WTC11 (cell line): ENCODE results near the gene WWOX. TPM values are rescaled to one million over a fixed set of nuclear protein-coding genes. Genes with fewer than 3 reads are reported as not detected.

Source experiments
- ATAC-seq: fragments of 200-7000 bp; cut with Tn5 transposase; 2 replicates; pipeline ENCODE4 v1.10.0; 2021; ENCODE audit warnings: mild to moderate bottlenecking, moderate library complexity
- CTCF ChIA-PET: fragments of 300-600 bp; sonication (Branson Sonifier 250); formaldehyde crosslinking; loops from one replicate; lab custom pipeline; 2021; ENCODE audit warnings: antibody characterized with exemption; lab: Charles Lee
- POLR2A ChIA-PET: fragments of 350-600 bp; sonication (Branson Sonifier 250); formaldehyde crosslinking; loops from one replicate; lab custom pipeline; 2021; ENCODE audit warnings: antibody characterized with exemption; lab: Charles Lee
- DNase-seq: peaks from one replicate; pipeline ENCODE4 v3.0.0; 2021; ENCODE audit warnings: low spot score
- H3K27ac Mint-ChIP-seq: 2 replicates; pipeline ENCODE4 v1.8.0; 2021; ENCODE audit warnings: mixed read lengths
- H3K27me3 Mint-ChIP-seq: 2 replicates; pipeline ENCODE4 v1.8.0; 2021; ENCODE audit warnings: low read depth, mild to moderate bottlenecking, moderate library complexity, mixed read lengths
- H3K36me3 Mint-ChIP-seq: 2 replicates; pipeline ENCODE4 v1.8.0; 2021; ENCODE audit warnings: mixed read lengths
- H3K4me1 Mint-ChIP-seq: 2 replicates; pipeline ENCODE4 v1.8.0; 2022; ENCODE audit warnings: mixed read lengths
- H3K4me3 Mint-ChIP-seq: 2 replicates; pipeline ENCODE4 v1.8.0; 2021; ENCODE audit warnings: mild to moderate bottlenecking, moderate library complexity, mixed read lengths
- H3K9me3 Mint-ChIP-seq: 2 replicates; pipeline ENCODE4 v1.8.0; 2021; ENCODE audit warnings: mixed read lengths
- ATF1 ChIP-seq: sonication (generic); formaldehyde crosslinking; IDR thresholded peaks from 2 replicates; pipeline ENCODE4 v1.8.1; 2023; ENCODE audit warnings: mild to moderate bottlenecking, moderate library complexity, missing genetic modification reagents
- ATF2 ChIP-seq: sonication (generic); formaldehyde crosslinking; IDR thresholded peaks from 2 replicates; pipeline ENCODE4 v1.8.1; 2022; ENCODE audit warnings: low read depth, missing genetic modification reagents, borderline replicate concordance
- ATF3 ChIP-seq: sonication (generic); formaldehyde crosslinking; conservative IDR thresholded peaks from 2 replicates; pipeline ENCODE4 v1.8.1; 2022; ENCODE audit warnings: mild to moderate bottlenecking, missing genetic modification reagents
- CTCF ChIP-seq: fragments of 200-600 bp; IDR thresholded peaks from 2 replicates; pipeline ENCODE4 v1.8.0; 2022; ENCODE audit warnings: antibody characterized with exemption
- E2F1 ChIP-seq: sonication (generic); formaldehyde crosslinking; IDR thresholded peaks from 2 replicates; pipeline ENCODE4 v1.8.0; 2022; ENCODE audit warnings: mild to moderate bottlenecking, missing genetic modification reagents
- ESRRA ChIP-seq: sonication (generic); formaldehyde crosslinking; IDR thresholded peaks from 2 replicates; pipeline ENCODE4 v1.8.1; 2022; ENCODE audit warnings: mild to moderate bottlenecking, missing genetic modification reagents, borderline replicate concordance
- FOXK1 ChIP-seq: sonication (generic); formaldehyde crosslinking; IDR thresholded peaks from 2 replicates; pipeline ENCODE4 v1.8.0; 2022; ENCODE audit warnings: mild to moderate bottlenecking, moderate library complexity, missing genetic modification reagents
- IRF2 ChIP-seq: sonication (generic); formaldehyde crosslinking; IDR thresholded peaks from 2 replicates; pipeline ENCODE4 v1.8.0; 2022; ENCODE audit warnings: low read depth, missing genetic modification reagents, borderline replicate concordance
- MXD4 ChIP-seq: fragments of 250-450 bp; sonication (Bioruptor Pico); IDR thresholded peaks from 2 replicates; pipeline ENCODE4 v1.8.0; 2021; ENCODE audit warnings: mild to moderate bottlenecking, moderate library complexity, borderline replicate concordance
- NFATC4 ChIP-seq: fragments of 250-450 bp; sonication (Bioruptor Pico); IDR thresholded peaks from 2 replicates; pipeline ENCODE4 v1.9.0; 2021; ENCODE audit warnings: mild to moderate bottlenecking
- PREB ChIP-seq: sonication (generic); formaldehyde crosslinking; IDR thresholded peaks from 2 replicates; pipeline ENCODE4 v1.8.1; 2022; ENCODE audit warnings: mild to moderate bottlenecking, missing genetic modification reagents, moderate library complexity, borderline replicate concordance
- SMAD4 ChIP-seq: sonication (generic); formaldehyde crosslinking; IDR thresholded peaks from 2 replicates; pipeline ENCODE4 v1.8.0; 2022; ENCODE audit warnings: mild to moderate bottlenecking, missing genetic modification reagents
- TEAD1 ChIP-seq: sonication (generic); formaldehyde crosslinking; IDR thresholded peaks from 2 replicates; pipeline ENCODE4 v1.8.0; 2022; ENCODE audit warnings: mild to moderate bottlenecking, missing genetic modification reagents
- ZBTB21 ChIP-seq: sonication (generic); formaldehyde crosslinking; IDR thresholded peaks from 2 replicates; pipeline ENCODE4 v1.8.1; 2023; ENCODE audit warnings: mild to moderate bottlenecking, missing genetic modification reagents, borderline replicate concordance
- ZBTB43 ChIP-seq: sonication (generic); formaldehyde crosslinking; IDR thresholded peaks from 2 replicates; pipeline ENCODE4 v1.8.1; 2023; ENCODE audit warnings: mild to moderate bottlenecking, missing genetic modification reagents
- ZNF138 ChIP-seq: sonication (generic); formaldehyde crosslinking; conservative IDR thresholded peaks from 2 replicates; pipeline ENCODE4 v1.8.1; 2022; ENCODE audit warnings: mild to moderate bottlenecking, moderate library complexity, missing genetic modification reagents
- ZNF263 ChIP-seq: sonication (generic); formaldehyde crosslinking; IDR thresholded peaks from 2 replicates; pipeline ENCODE4 v1.8.1; 2022; ENCODE audit warnings: low read depth, mild to moderate bottlenecking, moderate library complexity, missing genetic modification reagents
- ZNF532 ChIP-seq: fragments of 250-450 bp; sonication (Bioruptor Pico); IDR thresholded peaks from 2 replicates; pipeline ENCODE4 v1.9.0; 2021; ENCODE audit warnings: mild to moderate bottlenecking, borderline replicate concordance
- total RNA-seq: library from RNA; stranded (reverse); gene quantifications from 3 replicates; pipeline ENCODE4 v1.2.3, GENCODE V29; 2021

WWOX gene
- total RNA-seq, 1 experiment from 2014 or later: 15.7 TPM

GRCh38 chr16:78955206-78955605, 855.8 kb downstream of the WWOX start:
- POLR2A ChIA-PET: no interaction called here
- CTCF ChIA-PET: no interaction called here
- ATAC-seq: no peak
- Mint-ChIP-seq H3K4me3 (no peak overlapping the region), H3K4me1 (no peaks in the 10 kb centered on the region), H3K36me3 (no peaks in the 10 kb centered on the region), H3K27me3 (no peaks in the 10 kb centered on the region), H3K27ac (no peak overlapping the region), H3K9me3 (peaks cover 4% of the 10 kb centered on the region)
- no peak for DNase-seq
- no peak for TF ChIP-seq ZBTB43
- no peak for TF ChIP-seq SMAD4
- TF ChIP-seq FOXK1 (CRISPR knock-in tag): no peak
- no peak for TF ChIP-seq ZNF263 (CRISPR knock-in tag)
- TF ChIP-seq E2F1 (CRISPR knock-in tag): no peak
- no peak for TF ChIP-seq TEAD1
- no peak for TF ChIP-seq ESRRA (CRISPR knock-in tag)
- TF ChIP-seq IRF2 (CRISPR knock-in tag): no peak
- no peak for TF ChIP-seq ZNF532 (CRISPR knock-in tag)
- TF ChIP-seq ATF3: no peak
- no peak for TF ChIP-seq NFATC4 (CRISPR knock-in tag)
- TF ChIP-seq ZBTB21 (CRISPR knock-in tag): no peak
- TF ChIP-seq MXD4 (CRISPR knock-in tag): no peak
- TF ChIP-seq ZNF138: no peak
- no peak for TF ChIP-seq CTCF
- no peak for TF ChIP-seq ATF1 (CRISPR knock-in tag)

- ChIA-PET POLR2A (no interaction called here), CTCF (no interaction called here)
- Mint-ChIP-seq H3K4me3 (no peak overlapping the region), H3K27me3 (no peaks in the 10 kb centered on the region), H3K9me3 (peaks cover 4% of the 10 kb centered on the region), H3K27ac (no peak overlapping the region), H3K36me3 (no peaks in the 10 kb centered on the region), H3K4me1 (no peaks in the 10 kb centered on the region)
- no peak for DNase-seq
- TF ChIP-seq PREB (no peak), ATF2 (CRISPR knock-in tag) (no peak)
- ATAC-seq: no peak
These were observed 857.4 kb downstream of the WWOX start for GRCh38 chr16:78956859-78957258.
